ENCODE results near the gene SFXN1.

SFXN1 gene

DNA sequence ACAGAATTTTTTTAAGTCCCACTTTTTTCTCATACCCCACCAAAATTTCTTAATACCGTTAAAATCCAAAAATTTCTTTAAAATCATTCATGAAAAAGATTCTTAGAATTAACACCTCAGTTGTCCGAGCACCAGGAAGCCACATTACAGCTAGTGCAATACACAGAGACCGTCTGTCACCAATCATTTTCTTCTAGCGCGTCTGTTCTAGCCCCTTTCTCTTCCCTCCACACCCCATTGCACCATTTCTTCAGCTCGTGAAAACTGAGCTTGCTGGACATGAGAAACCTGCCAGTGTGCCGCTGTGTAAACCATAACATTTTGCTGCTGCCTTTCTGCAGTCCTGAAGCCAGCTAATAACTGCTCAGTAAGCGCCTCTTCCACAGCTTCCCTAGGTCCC, 5.0 kb downstream of the SFXN1 start:
- Histone ChIP-seq H3K36me3 (ENCODE audit: insufficient read depth, low read length) (peaks cover 80% of the 10 kb centered on the region), H3K27ac (no peak overlapping the region), H3K9ac (ENCODE audit: insufficient read length) (no peak overlapping the region)

DNA sequence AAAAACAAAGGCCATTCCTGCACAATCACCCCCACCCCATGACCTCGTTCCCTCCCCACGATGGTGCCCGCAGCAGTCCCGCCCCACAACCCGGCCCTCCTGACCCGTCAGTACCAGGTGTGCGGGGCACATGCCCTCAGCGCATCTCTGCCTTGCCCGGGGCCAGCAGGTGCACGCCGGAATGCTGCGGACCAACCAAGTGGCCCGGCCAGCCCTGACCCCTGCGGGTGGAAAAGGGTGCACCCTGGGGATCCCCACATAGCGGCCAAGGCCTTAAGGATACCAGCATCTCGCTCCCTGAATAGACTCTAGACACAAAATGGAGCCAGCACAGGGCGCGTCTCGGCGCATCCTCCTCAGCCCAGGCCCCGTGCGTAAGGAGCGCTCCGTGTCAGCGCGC, 6.0 kb downstream of the SFXN1 start:
- DNase-seq (ENCODE audit: low read depth, low spot score), result no peak
- TF ChIP-seq EZH2 (IDR thresholded peaks at IDR 0.05), result no peak
- TF ChIP-seq POLR2AphosphoS5 (IDR thresholded peaks at IDR 0.05; ENCODE audit: borderline replicate concordance, low read depth, low read length), result no peak
- no peak for TF ChIP-seq FOXP2 (optimal IDR thresholded peaks at IDR 0.05; ENCODE audit: control extremely low read depth, extremely low read length, insufficient read depth)
- H3K9ac ChIP-seq (ENCODE audit: insufficient read length), result no peak overlapping the region
- H3K4me3 ChIP-seq, result no peak overlapping the region
- H3K27ac ChIP-seq, result no peak overlapping the region
- H3K9me3 ChIP-seq (ENCODE audit: low read depth, low read length), result no peaks in the 10 kb centered on the region
- H3K36me3 ChIP-seq (ENCODE audit: insufficient read depth, low read length), result peaks cover 89% of the 10 kb centered on the region

More for the DNA sequence above, 5.0 kb downstream of the SFXN1 start:
- DNase-seq (ENCODE audit: low read depth, low spot score), result no peak
- no peak overlapping the region for H3K4me3 ChIP-seq
- TF ChIP-seq EZH2 (IDR thresholded peaks at IDR 0.05) (no peak), FOXP2 (optimal IDR thresholded peaks at IDR 0.05; ENCODE audit: control extremely low read depth, extremely low read length, insufficient read depth) (no peak)
- H3K9me3 ChIP-seq (ENCODE audit: low read depth, low read length), result no peaks in the 10 kb centered on the region

DNA sequence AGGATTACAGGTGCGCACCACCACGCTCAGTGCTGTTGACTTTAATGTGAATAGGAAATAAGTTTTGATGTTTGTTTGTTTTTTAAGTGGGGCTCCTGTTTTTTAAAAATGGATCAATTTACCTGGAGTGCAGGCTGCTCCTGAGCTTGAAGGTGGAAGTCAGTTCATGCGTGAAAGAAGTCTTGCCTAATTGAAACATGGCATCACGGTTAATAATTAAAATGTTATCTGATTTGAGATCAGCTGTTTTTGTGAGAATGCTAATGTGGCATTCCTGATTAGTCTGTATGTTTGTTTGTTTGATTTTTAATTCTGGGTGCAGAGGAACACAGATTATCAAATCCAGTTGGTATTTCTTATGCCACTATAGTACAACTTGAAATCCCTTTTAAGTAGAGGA, 6.5 kb downstream of the SFXN1 start:
- Histone ChIP-seq H3K4me3 (no peak overlapping the region), H3K36me3 (ENCODE audit: insufficient read depth, low read length) (peaks cover 94% of the 10 kb centered on the region), H3K9me3 (ENCODE audit: low read depth, low read length) (no peaks in the 10 kb centered on the region), H3K27ac (no peak overlapping the region), H3K9ac (ENCODE audit: insufficient read length) (no peak overlapping the region)
- TF ChIP-seq FOXP2 (optimal IDR thresholded peaks at IDR 0.05; ENCODE audit: control extremely low read depth, extremely low read length, insufficient read depth) (no peak), POLR2AphosphoS5 (IDR thresholded peaks at IDR 0.05; ENCODE audit: borderline replicate concordance, low read depth, low read length) (no peak), EZH2 (IDR thresholded peaks at IDR 0.05) (no peak)
- DNase-seq (ENCODE audit: low read depth, low spot score), result no peak

DNA sequence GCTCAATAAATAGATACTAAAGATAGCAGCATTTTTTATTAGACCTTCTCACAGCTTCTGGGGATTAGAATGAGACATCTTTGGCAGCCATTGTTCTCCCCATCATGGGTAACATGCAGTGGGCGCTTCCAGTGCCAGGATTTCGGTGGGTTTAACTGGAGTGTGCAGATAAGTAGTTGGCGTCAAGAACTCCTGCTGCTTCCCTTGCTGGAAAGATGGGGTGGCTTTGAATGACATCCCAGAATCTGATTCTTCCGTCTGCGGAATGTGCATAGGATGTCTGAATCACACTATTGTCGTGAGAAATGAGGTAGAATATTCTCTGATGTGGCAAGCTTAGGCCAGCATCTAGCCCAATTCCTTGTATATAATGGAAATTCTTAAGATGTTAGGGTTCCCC, 7.3 kb downstream of the SFXN1 start:
- Histone ChIP-seq H3K36me3 (ENCODE audit: insufficient read depth, low read length) (peaks cover 98% of the 10 kb centered on the region), H3K9me3 (ENCODE audit: low read depth, low read length) (no peaks in the 10 kb centered on the region), H3K9ac (ENCODE audit: insufficient read length) (no peak overlapping the region), H3K27ac (no peak overlapping the region), H3K4me3 (no peak overlapping the region)
- no peak for TF ChIP-seq FOXP2 (optimal IDR thresholded peaks at IDR 0.05; ENCODE audit: control extremely low read depth, extremely low read length, insufficient read depth)
- no peak for TF ChIP-seq EZH2 (IDR thresholded peaks at IDR 0.05)
- TF ChIP-seq POLR2AphosphoS5 (IDR thresholded peaks at IDR 0.05; ENCODE audit: borderline replicate concordance, low read depth, low read length), result no peak
- DNase-seq (ENCODE audit: low read depth, low spot score), result no peak

DNA sequence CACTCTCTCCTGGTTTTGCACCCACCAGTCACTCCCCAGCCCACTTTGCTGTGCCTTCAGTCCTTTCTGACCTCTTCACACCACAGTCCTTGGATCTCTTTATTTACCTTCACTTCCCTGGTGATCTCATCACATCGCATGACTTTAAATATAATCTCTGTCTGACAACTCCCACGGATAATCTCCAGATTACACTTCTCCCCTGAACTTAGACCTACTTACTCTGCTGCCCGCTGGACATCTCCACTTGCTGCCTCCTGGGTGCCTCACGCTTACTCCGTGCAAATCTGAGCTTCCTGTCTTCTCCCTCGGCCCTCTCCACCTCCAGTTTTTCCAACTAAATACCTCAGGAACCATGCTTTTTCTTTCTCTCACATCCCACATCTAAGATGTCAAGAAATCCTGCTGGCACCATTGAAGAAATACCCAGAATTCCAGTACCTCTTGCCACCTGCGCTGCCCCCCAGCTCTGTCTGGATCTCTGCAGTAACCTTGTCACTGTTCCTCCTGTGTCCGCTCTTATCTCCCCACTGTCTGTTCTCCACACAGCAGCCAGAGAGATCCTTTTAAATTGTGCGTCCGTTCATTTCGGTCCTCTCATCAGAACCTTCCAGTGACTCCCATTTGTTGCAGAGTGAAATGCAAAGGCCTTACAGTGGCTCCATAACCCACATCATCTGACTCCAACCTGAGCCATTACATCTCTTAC, 9.3 kb downstream of the SFXN1 start:
- H3K36me3 ChIP-seq (ENCODE audit: insufficient read depth, low read length), result peaks cover 98% of the 10 kb centered on the region
- DNase-seq (ENCODE audit: low read depth, low spot score), result no peak
- TF ChIP-seq EZH2 (IDR thresholded peaks at IDR 0.05) (no peak), FOXP2 (optimal IDR thresholded peaks at IDR 0.05; ENCODE audit: control extremely low read depth, extremely low read length, insufficient read depth) (no peak), POLR2AphosphoS5 (IDR thresholded peaks at IDR 0.05; ENCODE audit: borderline replicate concordance, low read depth, low read length) (no peak)
- no peak overlapping the region for H3K9ac ChIP-seq (ENCODE audit: insufficient read length)
- no peak overlapping the region for H3K4me3 ChIP-seq
- no peak overlapping the region for H3K27ac ChIP-seq
- H3K9me3 ChIP-seq (ENCODE audit: low read depth, low read length), result 0 out of 2 replicates have a peak, but pooled peaks cover 3% of the 10 kb centered on the region

DNA sequence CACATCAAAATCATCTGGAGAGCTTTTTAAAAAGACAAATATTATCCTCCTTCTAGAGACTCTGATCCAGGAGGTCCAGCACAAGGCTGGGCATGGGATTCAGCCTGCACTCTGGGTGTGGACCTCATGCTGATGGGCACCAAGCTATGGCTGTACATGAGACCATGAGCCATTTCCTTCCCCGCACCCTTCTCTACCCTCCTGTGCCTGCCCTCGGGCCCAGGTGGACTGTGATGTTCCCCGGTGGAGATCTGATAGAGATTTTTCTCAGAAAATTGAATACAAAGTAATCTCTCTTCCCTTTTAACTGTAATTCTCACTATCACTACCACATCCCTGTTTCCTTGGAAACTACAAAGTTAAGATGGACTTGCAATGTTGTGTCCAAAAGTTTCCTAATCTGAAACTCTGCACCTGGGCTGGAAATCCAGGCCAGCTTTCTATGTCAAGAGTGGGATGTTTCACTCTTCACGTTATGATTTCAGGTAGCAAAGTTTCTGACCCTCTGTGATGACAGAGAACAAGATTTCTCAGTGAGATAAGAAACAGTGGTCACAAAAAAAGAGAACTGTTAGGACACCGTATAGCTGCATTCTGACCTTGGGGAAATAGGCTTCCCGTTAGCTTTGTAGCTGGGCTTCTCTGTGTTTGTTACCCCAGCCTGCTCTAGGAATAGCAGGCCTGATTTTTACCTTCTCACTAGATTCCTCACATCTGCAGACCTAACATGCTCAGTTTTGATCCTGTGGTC, 11.5 kb downstream of the SFXN1 start:
- H3K9ac ChIP-seq (ENCODE audit: insufficient read length), result no peak overlapping the region
- no peak overlapping the region for H3K27ac ChIP-seq
- H3K4me3 ChIP-seq, result no peak overlapping the region
- H3K9me3 ChIP-seq (ENCODE audit: low read depth, low read length), result 0 out of 2 replicates have a peak, but pooled peaks cover 3% of the 10 kb centered on the region
- no peak for DNase-seq (ENCODE audit: low read depth, low spot score)
- no peak for TF ChIP-seq FOXP2 (optimal IDR thresholded peaks at IDR 0.05; ENCODE audit: control extremely low read depth, extremely low read length, insufficient read depth)
- no peak for TF ChIP-seq POLR2AphosphoS5 (IDR thresholded peaks at IDR 0.05; ENCODE audit: borderline replicate concordance, low read depth, low read length)
- TF ChIP-seq EZH2 (IDR thresholded peaks at IDR 0.05), result no peak
- H3K36me3 ChIP-seq (ENCODE audit: insufficient read depth, low read length), result peaks cover 98% of the 10 kb centered on the region

DNA sequence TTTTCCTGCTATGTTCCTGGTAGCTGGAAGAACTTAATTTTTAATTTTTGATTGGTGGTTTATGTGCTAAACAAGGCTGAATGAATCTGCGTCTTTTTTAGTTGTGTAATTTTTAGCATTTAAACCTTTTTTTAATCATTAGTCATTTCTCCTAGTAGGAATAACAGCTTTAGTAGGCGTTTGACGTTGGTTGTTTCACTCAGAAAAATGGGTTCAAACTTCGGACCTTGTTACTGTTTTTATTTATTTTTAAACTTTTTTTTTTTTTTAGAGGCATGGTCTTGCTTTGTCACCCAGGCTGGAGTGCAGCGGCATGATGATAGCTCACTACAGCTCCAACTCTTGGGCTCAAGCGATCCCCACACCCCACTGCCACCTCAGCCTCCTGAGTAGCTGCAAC, 12.9 kb downstream of the SFXN1 start:
- DNase-seq (ENCODE audit: low read depth, low spot score), result no peak
- Histone ChIP-seq H3K4me3 (no peak overlapping the region), H3K36me3 (ENCODE audit: insufficient read depth, low read length) (peaks cover 97% of the 10 kb centered on the region), H3K9ac (ENCODE audit: insufficient read length) (no peak overlapping the region), H3K27ac (no peak overlapping the region), H3K9me3 (ENCODE audit: low read depth, low read length) (0 out of 2 replicates have a peak, but pooled peaks cover 3% of the 10 kb centered on the region)
- TF ChIP-seq POLR2AphosphoS5 (IDR thresholded peaks at IDR 0.05; ENCODE audit: borderline replicate concordance, low read depth, low read length) (no peak), EZH2 (IDR thresholded peaks at IDR 0.05) (no peak), FOXP2 (optimal IDR thresholded peaks at IDR 0.05; ENCODE audit: control extremely low read depth, extremely low read length, insufficient read depth) (no peak)

DNA sequence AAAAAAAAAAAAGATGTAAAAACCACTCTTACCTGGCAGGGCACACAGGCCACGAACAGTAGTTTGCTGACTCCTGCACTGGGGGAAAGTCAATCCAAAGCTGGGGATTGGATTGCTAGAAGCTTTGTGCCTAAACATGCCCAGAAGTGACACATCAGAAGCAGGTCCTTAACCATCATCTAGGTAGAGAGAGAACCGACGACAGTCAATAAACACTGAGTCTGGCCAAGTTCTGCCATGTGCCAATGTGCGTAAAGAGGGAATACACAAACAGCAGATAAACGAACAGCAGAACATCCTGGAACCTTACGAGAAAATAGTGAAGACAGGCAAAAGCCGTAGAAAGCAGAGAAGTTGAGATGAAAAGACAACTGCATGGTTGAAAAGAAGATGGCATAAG, 14.9 kb downstream of the SFXN1 start:
- Histone ChIP-seq H3K9ac (ENCODE audit: insufficient read length) (no peak overlapping the region), H3K27ac (no peak overlapping the region), H3K4me3 (no peak overlapping the region), H3K9me3 (ENCODE audit: low read depth, low read length) (0 out of 2 replicates have a peak, but pooled peaks cover 3% of the 10 kb centered on the region), H3K36me3 (ENCODE audit: insufficient read depth, low read length) (peaks cover 96% of the 10 kb centered on the region)
- DNase-seq (ENCODE audit: low read depth, low spot score), result no peak
- no peak for TF ChIP-seq FOXP2 (optimal IDR thresholded peaks at IDR 0.05; ENCODE audit: control extremely low read depth, extremely low read length, insufficient read depth)
- TF ChIP-seq POLR2AphosphoS5 (IDR thresholded peaks at IDR 0.05; ENCODE audit: borderline replicate concordance, low read depth, low read length), result no peak
- no peak for TF ChIP-seq EZH2 (IDR thresholded peaks at IDR 0.05)
